K562 (cell line): ENCODE measurements around the gene TMEM101. TPM values are rescaled to one million over a fixed set of nuclear protein-coding genes. Genes with fewer than 3 reads are reported as not detected.

Experiments used
- BHLHE40 ChIP-seq: IDR thresholded peaks from 2 replicates; pipeline ENCODE4 v1.6.1; 2011; ENCODE audit warnings: low read length, improper control_type of control experiment
- BRD9 ChIP-seq: fragments of 450-650 bp; IDR thresholded peaks from 2 replicates; pipeline ENCODE4 v1.6.1; 2018; ENCODE audit warnings: low read depth; ENCODE audit not compliant: partially characterized antibody
- CTBP1 ChIP-seq: fragments of 450-650 bp; IDR thresholded peaks from 2 replicates; pipeline ENCODE4 v1.6.1; 2016; ENCODE audit warnings: borderline replicate concordance
- DNMT1 ChIP-seq: fragments of 450-650 bp; IDR thresholded peaks from 2 replicates; pipeline ENCODE4 v1.6.1; 2016; ENCODE audit warnings: antibody characterized with exemption, mild to moderate bottlenecking
- EP400 ChIP-seq: fragments of 450-650 bp; IDR thresholded peaks from 2 replicates; pipeline ENCODE4 v1.6.1; 2017; ENCODE audit warnings: antibody characterized with exemption, mild to moderate bottlenecking, moderate library complexity
- FOS ChIP-seq: IDR thresholded peaks from 3 replicates; pipeline ENCODE4 v1.6.1; 2011; ENCODE audit not compliant: insufficient read length; ENCODE audit errors: extremely low read depth
- HCFC1 ChIP-seq: IDR thresholded peaks from 2 replicates; pipeline ENCODE4 v1.6.1; 2012; ENCODE audit warnings: low read depth, low read length, improper control_type of control experiment
- HES1 ChIP-seq: fragments of 450-650 bp; IDR thresholded peaks from 2 replicates; pipeline ENCODE4 v1.6.1; 2016; ENCODE audit warnings: low read depth, mild to moderate bottlenecking, moderate library complexity
- HLTF ChIP-seq: fragments of 450-650 bp; IDR thresholded peaks from 2 replicates; pipeline ENCODE4 v1.6.1; 2016
- MCM2 ChIP-seq: fragments of 450-650 bp; IDR thresholded peaks from 2 replicates; pipeline ENCODE4 v1.6.1; 2017; ENCODE audit warnings: low read depth, mild to moderate bottlenecking
- MCM3 ChIP-seq: fragments of 450-650 bp; IDR thresholded peaks from 2 replicates; pipeline ENCODE4 v1.6.1; 2016
- MTA1 ChIP-seq: fragments of 450-650 bp; IDR thresholded peaks from 2 replicates; pipeline ENCODE4 v1.6.1; 2017; ENCODE audit warnings: borderline replicate concordance
- SAFB2 ChIP-seq: fragments of 200-400 bp; formaldehyde crosslinking; IDR thresholded peaks from 2 replicates; pipeline ENCODE4 v1.6.1; 2018; ENCODE audit warnings: borderline replicate concordance, low read length, low read depth, moderate library complexity; ENCODE audit not compliant: severe bottlenecking
- SMAD3 ChIP-seq: fragments of 450-650 bp; formaldehyde crosslinking; conservative IDR thresholded peaks from 2 replicates; pipeline ENCODE4 v1.4.0; 2020; ENCODE audit warnings: mild to moderate bottlenecking
- SMAD4 ChIP-seq: fragments of 250-450 bp; sonication (Bioruptor Pico); conservative IDR thresholded peaks from 2 replicates; pipeline ENCODE4 v1.8.0; 2021; ENCODE audit warnings: inconsistent platforms, mild to moderate bottlenecking, moderate library complexity
- SMARCA5 ChIP-seq: fragments of 450-650 bp; IDR thresholded peaks from 2 replicates; pipeline ENCODE4 v1.6.1; 2016
- SP1 ChIP-seq: sonication (generic); formaldehyde crosslinking; IDR thresholded peaks from 2 replicates; pipeline ENCODE4 v1.8.1; 2022; ENCODE audit warnings: mild to moderate bottlenecking, missing genetic modification reagents
- SRSF9 ChIP-seq: fragments of 200-400 bp; formaldehyde crosslinking; IDR thresholded peaks from 2 replicates; pipeline ENCODE4 v1.6.1; 2017; ENCODE audit warnings: low read depth, low read length, borderline replicate concordance
- STAG1 ChIP-seq: sonication (generic); formaldehyde crosslinking; IDR thresholded peaks from 2 replicates; pipeline ENCODE4 v1.5.0; 2020; ENCODE audit warnings: missing genetic modification reagents, borderline replicate concordance
- STAT5A ChIP-seq: IDR thresholded peaks from 2 replicates; pipeline ENCODE4 v1.6.1; 2012; ENCODE audit warnings: low read length, inconsistent platforms, borderline replicate concordance
- TAF1 ChIP-seq: IDR thresholded peaks from 2 replicates; pipeline ENCODE4 v1.6.1; 2011; ENCODE audit warnings: mild to moderate bottlenecking, low read length, moderate library complexity; ENCODE audit not compliant: insufficient read depth, control insufficient read depth, severe bottlenecking; ENCODE audit errors: extremely low read depth
- TCF7 ChIP-seq: sonication (generic); IDR thresholded peaks from 2 replicates; pipeline ENCODE4 v1.6.1; 2016; ENCODE audit warnings: antibody characterized with exemption, borderline replicate concordance
- TRIM24 ChIP-seq, 2 experiments: fragments of 450-650 bp; IDR thresholded peaks; 2 replicates each; pipeline ENCODE4 v1.6.1; 2016
- YBX1 ChIP-seq: fragments of 450-650 bp; IDR thresholded peaks from 2 replicates; pipeline ENCODE4 v1.7.1; 2016; ENCODE audit warnings: mild to moderate bottlenecking
- ZBTB7A ChIP-seq: IDR thresholded peaks from 2 replicates; pipeline ENCODE4 v1.6.1; 2011; ENCODE audit warnings: low read depth, mild to moderate bottlenecking, low read length, moderate library complexity, borderline replicate concordance; ENCODE audit not compliant: control insufficient read depth
- ZBTB8A ChIP-seq: fragments of 450-650 bp; IDR thresholded peaks from 2 replicates; pipeline ENCODE4 v1.6.1; 2018; ENCODE audit warnings: mild to moderate bottlenecking, moderate library complexity; ENCODE audit not compliant: partially characterized antibody
- ZNF140 ChIP-seq: fragments of 250-450 bp; sonication (Bioruptor Pico); IDR thresholded peaks from 2 replicates; pipeline ENCODE4 v1.8.0; 2021; ENCODE audit warnings: moderate library complexity, mild to moderate bottlenecking, inconsistent platforms
- ZNF212 ChIP-seq: fragments of 450-650 bp; formaldehyde crosslinking; IDR thresholded peaks from 2 replicates; pipeline ENCODE4 v1.4.0; 2020; ENCODE audit warnings: mild to moderate bottlenecking
- ZNF277 ChIP-seq: fragments of 250-450 bp; sonication (Bioruptor Pico); IDR thresholded peaks from 2 replicates; pipeline ENCODE4 v1.8.0; 2022; ENCODE audit warnings: inconsistent platforms, mild to moderate bottlenecking, moderate library complexity, borderline replicate concordance
- ZNF41 ChIP-seq: fragments of 250-450 bp; sonication (Bioruptor Pico); conservative IDR thresholded peaks from 2 replicates; pipeline ENCODE4 v1.4.0; 2020; ENCODE audit warnings: mild to moderate bottlenecking
- ZNF444 ChIP-seq: fragments of 250-450 bp; sonication (Bioruptor Pico); IDR thresholded peaks from 2 replicates; pipeline ENCODE4 v1.4.0; 2020; ENCODE audit warnings: mild to moderate bottlenecking, moderate library complexity
- polyA plus RNA-seq, 8 experiments: library from polyadenylated mRNA; depleted of rRNA in 4 of 8; stranded (reverse) in 5 of 8; unstranded in 3 of 8; fragments of >200 nt; fragmentation: Nextera tagmentation in 2 of 8; fragmentation: Illumina TruSeq in 1 of 8; extraction: Ambion mirVana in 2 of 8; extraction: Trizol in 1 of 8; gene quantifications; 2 replicates each; pipeline versions ENCODE4 v1.2.1 to v1.2.3, GENCODE V29; 2011 to 2014; ENCODE audit warnings: inconsistent platforms in 1 of 8, missing spikeins in 1 of 8
- total RNA-seq, 7 experiments: library from RNA; depleted of rRNA in 6 of 7; stranded (reverse); fragments of >200 nt in 6 of 7; fragmentation: Illumina TruSeq in 2 of 7; extraction: Trizol in 2 of 7; gene quantifications; 2 replicates each; pipeline versions ENCODE4 v1.2.1 to v1.2.3, GENCODE V29; 2011 to 2021; ENCODE audit warnings: low replicate concordance in 1 of 7

TMEM101 gene
- total and polyA plus RNA-seq, 9 of the 15 experiments (the other 6 are each of a cell fraction or from before 2014, with no cell fraction given) = 21.2 to 110 (median 37.8) TPM

DNA sequence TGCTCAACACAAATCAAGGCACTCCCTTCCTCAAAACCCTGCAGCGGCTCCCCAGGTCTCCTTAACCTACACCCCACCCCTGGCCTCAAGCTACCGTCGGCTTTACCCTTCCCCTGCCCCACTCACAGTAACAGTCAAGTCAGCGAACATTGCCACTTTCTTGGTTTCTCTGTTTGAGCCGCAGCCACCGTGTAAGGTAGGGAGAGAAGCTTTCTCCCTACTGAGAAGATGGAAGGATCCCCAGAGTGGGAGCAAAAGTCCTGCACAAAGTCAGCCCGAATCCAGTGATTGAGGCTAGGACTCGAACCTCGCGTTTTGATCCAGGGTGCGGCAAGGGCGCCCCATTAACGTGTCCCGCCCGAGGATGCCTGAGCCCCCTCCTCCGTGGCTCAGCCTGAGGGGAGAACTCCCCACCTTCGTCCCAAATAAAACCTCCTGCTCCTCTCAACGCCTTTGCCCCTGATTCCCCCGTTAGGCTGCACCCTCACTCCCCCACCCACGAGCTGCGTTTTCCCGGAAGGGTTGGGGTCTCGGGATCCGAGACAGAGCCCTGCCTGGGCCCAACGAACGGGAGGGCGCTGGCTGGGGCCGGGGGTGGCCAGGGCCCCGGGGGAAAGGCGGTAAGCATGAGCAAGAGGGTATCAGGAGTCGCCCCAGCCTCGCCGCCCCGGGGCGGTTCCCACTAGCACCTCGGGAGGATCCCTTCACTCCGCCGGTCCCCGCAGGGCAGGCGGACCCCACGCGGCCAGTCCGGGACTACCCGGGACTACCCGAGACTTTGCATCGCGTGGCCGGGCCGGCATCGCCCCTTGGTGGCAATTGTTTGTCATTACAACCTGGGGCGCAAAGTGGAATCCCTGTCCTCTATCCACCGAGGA is 20.3 kb downstream of the TMEM101 start (continued):
- TF ChIP-seq BHLHE40 (peak; percentile 25; the same call in 1 of the 2 replicates), MTA1 (no peak), ZBTB7A (peak; percentile 49; the same call in 1 of the 2 replicates), ZNF444 (CRISPR knock-in tag) (no peak), STAT5A (no peak), ZNF41 (CRISPR knock-in tag) (no peak), FOS (no peak), BRD9 (peak; percentile 84), ZNF277 (CRISPR knock-in tag) (no peak), TRIM24 (IDR thresholded peaks at IDR 0.05) (no peak), EP400 (no peak), SMAD4 (CRISPR knock-in tag) (no peak), SAFB2 (no peak), STAG1 (CRISPR knock-in tag) (peak; percentile 53; the same call in 1 of the 2 replicates), SMAD3 (CRISPR knock-in tag) (no peak), YBX1 (no peak), TCF7 (no peak), SRSF9 (no peak), MCM3 (no peak), ZNF140 (CRISPR knock-in tag) (no peak), DNMT1 (no peak), HCFC1 (no peak), HES1 (no peak), TAF1 (no peak), ZNF212 (no peak), HLTF (no peak), SP1 (CRISPR knock-in tag) (peak; percentile 27; the same call in 1 of the 2 replicates), SMARCA5 (no peak), MCM2 (no peak), CTBP1 (peak; percentile 41; the same call in 1 of the 2 replicates), ZBTB8A (no peak)
